ENCODE measurements around the gene E2F4.

E2F4 gene

DNA sequence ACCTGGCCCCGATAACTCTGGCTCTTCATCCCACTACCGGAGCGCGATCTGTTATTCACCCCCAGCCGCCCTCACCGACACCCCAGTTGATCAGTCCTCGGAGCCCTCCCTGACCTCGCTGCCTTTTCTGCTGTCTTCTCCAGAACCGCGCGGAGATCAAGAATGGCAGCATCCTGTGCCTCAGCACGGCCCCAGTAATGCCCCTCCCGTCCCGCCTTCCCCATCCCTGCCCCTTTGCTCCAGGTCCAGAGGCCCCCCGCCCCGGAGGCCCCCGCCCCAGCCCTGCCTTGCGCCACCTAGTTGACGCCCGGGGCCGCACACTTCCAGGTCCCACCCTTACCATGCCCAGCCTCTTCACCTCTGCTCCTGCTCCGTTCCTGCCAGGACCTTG lies 7.8 kb downstream of the E2F4 start (continued):
- TF ChIP-seq, protein P1, sequence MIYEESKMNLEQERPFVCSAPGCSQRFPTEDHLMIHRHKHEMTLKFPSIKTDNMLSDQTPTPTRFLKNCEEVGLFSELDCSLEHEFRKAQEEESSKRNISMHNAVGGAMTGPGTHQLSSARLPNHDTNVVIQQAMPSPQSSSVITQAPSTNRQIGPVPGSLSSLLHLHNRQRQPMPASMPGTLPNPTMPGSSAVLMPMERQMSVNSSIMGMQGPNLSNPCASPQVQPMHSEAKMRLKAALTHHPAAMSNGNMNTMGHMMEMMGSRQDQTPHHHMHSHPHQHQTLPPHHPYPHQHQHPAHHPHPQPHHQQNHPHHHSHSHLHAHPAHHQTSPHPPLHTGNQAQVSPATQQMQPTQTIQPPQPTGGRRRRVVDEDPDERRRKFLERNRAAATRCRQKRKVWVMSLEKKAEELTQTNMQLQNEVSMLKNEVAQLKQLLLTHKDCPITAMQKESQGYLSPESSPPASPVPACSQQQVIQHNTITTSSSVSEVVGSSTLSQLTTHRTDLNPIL (CRISPR knock-in tag; IDR thresholded peaks at IDR 0.05; ENCODE audit: low read depth) = no peak
- TF ChIP-seq SNAI2 (CRISPR knock-in tag; IDR thresholded peaks at IDR 0.05) (no peak), ARNTL (CRISPR knock-in tag; IDR thresholded peaks at IDR 0.05; ENCODE audit: borderline replicate concordance, low read depth) (no peak), BACH2 (CRISPR knock-in tag; IDR thresholded peaks at IDR 0.05; ENCODE audit: borderline replicate concordance) (no peak), RARB (CRISPR knock-in tag; IDR thresholded peaks at IDR 0.05) (no peak), ZFP3 (CRISPR knock-in tag; IDR thresholded peaks at IDR 0.05) (no peak), ZNF70 (CRISPR knock-in tag; IDR thresholded peaks at IDR 0.05) (no peak)
- TF ChIP-seq, protein P2, sequence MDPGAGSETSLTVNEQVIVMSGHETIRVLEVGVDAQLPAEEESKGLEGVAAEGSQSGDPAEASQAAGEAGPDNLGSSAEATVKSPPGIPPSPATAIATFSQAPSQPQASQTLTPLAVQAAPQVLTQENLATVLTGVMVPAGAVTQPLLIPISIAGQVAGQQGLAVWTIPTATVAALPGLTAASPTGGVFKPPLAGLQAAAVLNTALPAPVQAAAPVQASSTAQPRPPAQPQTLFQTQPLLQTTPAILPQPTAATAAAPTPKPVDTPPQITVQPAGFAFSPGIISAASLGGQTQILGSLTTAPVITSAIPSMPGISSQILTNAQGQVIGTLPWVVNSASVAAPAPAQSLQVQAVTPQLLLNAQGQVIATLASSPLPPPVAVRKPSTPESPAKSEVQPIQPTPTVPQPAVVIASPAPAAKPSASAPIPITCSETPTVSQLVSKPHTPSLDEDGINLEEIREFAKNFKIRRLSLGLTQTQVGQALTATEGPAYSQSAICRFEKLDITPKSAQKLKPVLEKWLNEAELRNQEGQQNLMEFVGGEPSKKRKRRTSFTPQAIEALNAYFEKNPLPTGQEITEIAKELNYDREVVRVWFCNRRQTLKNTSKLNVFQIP (CRISPR knock-in tag; IDR thresholded peaks at IDR 0.05; ENCODE audit: borderline replicate concordance, low read depth) = no peak

DNA sequence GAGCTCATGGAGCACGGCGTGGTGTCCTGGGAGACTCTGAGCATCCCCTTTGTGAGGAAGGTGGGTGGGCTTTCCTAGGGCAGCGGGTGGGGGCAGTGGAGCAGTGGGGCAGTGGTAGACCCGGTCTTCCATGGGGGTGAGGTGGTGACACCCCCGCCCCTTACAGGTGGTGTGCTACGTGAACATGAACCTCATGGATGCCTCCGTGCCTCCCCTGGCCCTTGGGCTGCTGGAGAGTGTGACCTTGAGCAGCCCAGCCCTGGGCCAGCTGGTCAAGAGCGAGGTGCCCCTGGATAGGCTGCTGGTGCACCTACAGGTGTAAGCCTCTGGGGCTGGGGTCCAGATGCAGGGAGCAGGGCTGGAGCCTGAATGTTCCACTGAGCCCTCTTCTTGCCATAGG lies 8.5 kb downstream of the E2F4 start:
- no peak for ATAC-seq
- TF ChIP-seq, protein P3, sequence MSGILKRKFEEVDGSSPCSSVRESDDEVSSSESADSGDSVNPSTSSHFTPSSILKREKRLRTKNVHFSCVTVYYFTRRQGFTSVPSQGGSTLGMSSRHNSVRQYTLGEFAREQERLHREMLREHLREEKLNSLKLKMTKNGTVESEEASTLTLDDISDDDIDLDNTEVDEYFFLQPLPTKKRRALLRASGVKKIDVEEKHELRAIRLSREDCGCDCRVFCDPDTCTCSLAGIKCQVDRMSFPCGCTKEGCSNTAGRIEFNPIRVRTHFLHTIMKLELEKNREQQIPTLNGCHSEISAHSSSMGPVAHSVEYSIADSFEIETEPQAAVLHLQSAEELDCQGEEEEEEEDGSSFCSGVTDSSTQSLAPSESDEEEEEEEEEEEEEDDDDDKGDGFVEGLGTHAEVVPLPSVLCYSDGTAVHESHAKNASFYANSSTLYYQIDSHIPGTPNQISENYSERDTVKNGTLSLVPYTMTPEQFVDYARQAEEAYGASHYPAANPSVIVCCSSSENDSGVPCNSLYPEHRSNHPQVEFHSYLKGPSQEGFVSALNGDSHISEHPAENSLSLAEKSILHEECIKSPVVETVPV (CRISPR knock-in tag; IDR thresholded peaks at IDR 0.05) = no peak
- TF ChIP-seq SNAI2 (CRISPR knock-in tag; IDR thresholded peaks at IDR 0.05) = no peak
- no peak for TF ChIP-seq TCF4 (CRISPR knock-in tag; IDR thresholded peaks at IDR 0.05; ENCODE audit: borderline replicate concordance)
- no peak for TF ChIP-seq OSR1 (CRISPR knock-in tag; IDR thresholded peaks at IDR 0.05)
- TF ChIP-seq, protein P2 (CRISPR knock-in tag; IDR thresholded peaks at IDR 0.05; ENCODE audit: borderline replicate concordance, low read depth) = no peak
- TF ChIP-seq CSDC2 (CRISPR knock-in tag; IDR thresholded peaks at IDR 0.05) = no peak
- no peak for TF ChIP-seq ZNF565 (CRISPR knock-in tag; conservative IDR thresholded peaks at IDR 0.05; ENCODE audit: low read depth)
- no peak for TF ChIP-seq GLIS3 (CRISPR knock-in tag; IDR thresholded peaks at IDR 0.05)
- TF ChIP-seq TOX (CRISPR knock-in tag; IDR thresholded peaks at IDR 0.05; ENCODE audit: borderline replicate concordance) = no peak
- TF ChIP-seq, protein P4, sequence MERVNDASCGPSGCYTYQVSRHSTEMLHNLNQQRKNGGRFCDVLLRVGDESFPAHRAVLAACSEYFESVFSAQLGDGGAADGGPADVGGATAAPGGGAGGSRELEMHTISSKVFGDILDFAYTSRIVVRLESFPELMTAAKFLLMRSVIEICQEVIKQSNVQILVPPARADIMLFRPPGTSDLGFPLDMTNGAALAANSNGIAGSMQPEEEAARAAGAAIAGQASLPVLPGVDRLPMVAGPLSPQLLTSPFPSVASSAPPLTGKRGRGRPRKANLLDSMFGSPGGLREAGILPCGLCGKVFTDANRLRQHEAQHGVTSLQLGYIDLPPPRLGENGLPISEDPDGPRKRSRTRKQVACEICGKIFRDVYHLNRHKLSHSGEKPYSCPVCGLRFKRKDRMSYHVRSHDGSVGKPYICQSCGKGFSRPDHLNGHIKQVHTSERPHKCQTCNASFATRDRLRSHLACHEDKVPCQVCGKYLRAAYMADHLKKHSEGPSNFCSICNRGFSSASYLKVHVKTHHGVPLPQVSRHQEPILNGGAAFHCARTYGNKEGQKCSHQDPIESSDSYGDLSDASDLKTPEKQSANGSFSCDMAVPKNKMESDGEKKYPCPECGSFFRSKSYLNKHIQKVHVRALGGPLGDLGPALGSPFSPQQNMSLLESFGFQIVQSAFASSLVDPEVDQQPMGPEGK (CRISPR knock-in tag; IDR thresholded peaks at IDR 0.05; ENCODE audit: borderline replicate concordance) = no peak
- no peak for TF ChIP-seq ZNF70 (CRISPR knock-in tag; IDR thresholded peaks at IDR 0.05)
- TF ChIP-seq, protein P1 (CRISPR knock-in tag; IDR thresholded peaks at IDR 0.05; ENCODE audit: low read depth) = no peak
- TF ChIP-seq ZFP3 (CRISPR knock-in tag; IDR thresholded peaks at IDR 0.05) = no peak
- TF ChIP-seq BACH2 (CRISPR knock-in tag; IDR thresholded peaks at IDR 0.05; ENCODE audit: borderline replicate concordance) = no peak
- TF ChIP-seq, protein P5, sequence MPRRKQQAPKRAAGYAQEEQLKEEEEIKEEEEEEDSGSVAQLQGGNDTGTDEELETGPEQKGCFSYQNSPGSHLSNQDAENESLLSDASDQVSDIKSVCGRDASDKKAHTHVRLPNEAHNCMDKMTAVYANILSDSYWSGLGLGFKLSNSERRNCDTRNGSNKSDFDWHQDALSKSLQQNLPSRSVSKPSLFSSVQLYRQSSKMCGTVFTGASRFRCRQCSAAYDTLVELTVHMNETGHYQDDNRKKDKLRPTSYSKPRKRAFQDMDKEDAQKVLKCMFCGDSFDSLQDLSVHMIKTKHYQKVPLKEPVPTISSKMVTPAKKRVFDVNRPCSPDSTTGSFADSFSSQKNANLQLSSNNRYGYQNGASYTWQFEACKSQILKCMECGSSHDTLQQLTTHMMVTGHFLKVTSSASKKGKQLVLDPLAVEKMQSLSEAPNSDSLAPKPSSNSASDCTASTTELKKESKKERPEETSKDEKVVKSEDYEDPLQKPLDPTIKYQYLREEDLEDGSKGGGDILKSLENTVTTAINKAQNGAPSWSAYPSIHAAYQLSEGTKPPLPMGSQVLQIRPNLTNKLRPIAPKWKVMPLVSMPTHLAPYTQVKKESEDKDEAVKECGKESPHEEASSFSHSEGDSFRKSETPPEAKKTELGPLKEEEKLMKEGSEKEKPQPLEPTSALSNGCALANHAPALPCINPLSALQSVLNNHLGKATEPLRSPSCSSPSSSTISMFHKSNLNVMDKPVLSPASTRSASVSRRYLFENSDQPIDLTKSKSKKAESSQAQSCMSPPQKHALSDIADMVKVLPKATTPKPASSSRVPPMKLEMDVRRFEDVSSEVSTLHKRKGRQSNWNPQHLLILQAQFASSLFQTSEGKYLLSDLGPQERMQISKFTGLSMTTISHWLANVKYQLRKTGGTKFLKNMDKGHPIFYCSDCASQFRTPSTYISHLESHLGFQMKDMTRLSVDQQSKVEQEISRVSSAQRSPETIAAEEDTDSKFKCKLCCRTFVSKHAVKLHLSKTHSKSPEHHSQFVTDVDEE (CRISPR knock-in tag; IDR thresholded peaks at IDR 0.05) = no peak
- TF ChIP-seq ESRRG (CRISPR knock-in tag; IDR thresholded peaks at IDR 0.05) = no peak
- TF ChIP-seq ZNF8 (CRISPR knock-in tag; IDR thresholded peaks at IDR 0.05) = no peak
- no peak for TF ChIP-seq ZFP30 (CRISPR knock-in tag; IDR thresholded peaks at IDR 0.05)
- TF ChIP-seq PPARA (CRISPR knock-in tag; IDR thresholded peaks at IDR 0.05; ENCODE audit: borderline replicate concordance) = no peak
- TF ChIP-seq ZC3H10 (CRISPR knock-in tag; IDR thresholded peaks at IDR 0.05) = no peak

Data from SK-N-SH treated with all-trans-retinoic acid at 6 μM for 48 hours (cell line).